Stomach (tissue), 4 donors: ENCODE measurements around the gene EGFL7.
A peak's percentile ranks its signal among the peaks of the same experiment; 100 is the strongest.

Experiments
- CTCF ChIP-seq, 7 experiments: fragments of 450-650 bp in 4 of 7; fragments of 200-600 bp in 3 of 7; sonication (generic) in 3 of 7; IDR thresholded peaks; one replicate each; pipeline ENCODE4 v1.5.1; 2016 to 2019; ENCODE audit warnings: antibody characterized with exemption in 7 of 7, control low read depth in 2 of 7, mild to moderate bottlenecking in 1 of 7
- EP300 ChIP-seq: sonication (generic); formaldehyde crosslinking; IDR thresholded peaks from one replicate; pipeline ENCODE4 v1.6.1; 2017; ENCODE audit warnings: antibody characterized with exemption
- POLR2A ChIP-seq, 4 donors: fragments of 450-650 bp; IDR thresholded peaks; one replicate each; pipeline ENCODE4 v1.6.1; 2016; ENCODE audit warnings: antibody characterized with exemption in 4 of 4, control low read depth in 2 of 4, mild to moderate bottlenecking in 1 of 4, moderate library complexity in 1 of 4
- POLR2AphosphoS5 ChIP-seq, 3 donors: sonication (generic); formaldehyde crosslinking; IDR thresholded peaks; one replicate each; pipeline ENCODE4 v1.6.1; 2016; ENCODE audit warnings: antibody characterized with exemption in 3 of 3

- TF ChIP-seq CTCF (IDR thresholded peaks at IDR 0.05), result no peak
- no peak for TF ChIP-seq POLR2A (IDR thresholded peaks at IDR 0.05)
- no peak for TF ChIP-seq EP300
- peak; percentile 12 to 84 (median 76) for TF ChIP-seq POLR2AphosphoS5 (IDR thresholded peaks at IDR 0.05)
Measured at GRCh38 chr9:136662656-136663581, at the start of gene EGFL7.
